CD4-positive, CD25-positive, alpha-beta regulatory T cell (primary cell): ENCODE results near the gene PRX. TPM values are rescaled to one million over a fixed set of nuclear protein-coding genes. Genes with fewer than 3 reads are reported as not detected.
"Not testable (repeated sequence)": the region's sequence is repeated elsewhere in the genome, so short reads cannot be mapped to it uniquely, and the experiment has no call there.

Experiments
- ATAC-seq, 2 donors: fragments of 150-1000 bp; cut with Tn5 transposase; one replicate each; pipeline ENCODE4 v1.10.0; 2021; ENCODE audit warnings: low read depth in 2 of 2, moderate number of reproducible peaks in 2 of 2, moderate library complexity in 1 of 2
- DNase-seq, 3 donors: peaks; one replicate each; pipeline versions ENCODE4 v3.0.0 to v3.0.0-alpha.2; 2012 to 2022; ENCODE audit warnings: mixed read lengths in 1 of 3
- H3K27ac ChIP-seq: one replicate; pipeline ENCODE4 v1.7.0; 2013; ENCODE audit warnings: mild to moderate bottlenecking, low read length; ENCODE audit not compliant: insufficient read depth, poor library complexity, severe bottlenecking
- H3K27me3 ChIP-seq: one replicate; pipeline ENCODE4 v1.7.0; 2013; ENCODE audit warnings: low read length; ENCODE audit not compliant: control insufficient read depth, insufficient read depth
- H3K36me3 ChIP-seq: one replicate; pipeline ENCODE4 v1.7.0; 2013; ENCODE audit warnings: mild to moderate bottlenecking, low read length, moderate library complexity; ENCODE audit not compliant: control insufficient read depth, insufficient read depth
- H3K4me1 ChIP-seq: 2 replicates; pipeline ENCODE4 v1.7.0; 2013; ENCODE audit warnings: mild to moderate bottlenecking, low read length; ENCODE audit not compliant: insufficient read depth, control insufficient read depth, poor library complexity, severe bottlenecking
- H3K4me3 ChIP-seq: one replicate; pipeline ENCODE4 v1.7.0; 2013; ENCODE audit warnings: low read depth, mild to moderate bottlenecking, low read length, moderate library complexity
- H3K9me3 ChIP-seq, 2 experiments: 1 replicate in 1 of 2; 2 replicates in 1 of 2; pipeline ENCODE4 v1.7.0; 2013; ENCODE audit warnings: low read length in 2 of 2, mild to moderate bottlenecking in 1 of 2, moderate library complexity in 1 of 2; ENCODE audit not compliant: control insufficient read depth in 2 of 2
- H3K27ac Mint-ChIP-seq, 3 donors: one replicate each; pipeline ENCODE4 v1.8.0; 2020 to 2022; ENCODE audit warnings: mild to moderate bottlenecking in 3 of 3, mixed read lengths in 3 of 3, moderate library complexity in 2 of 3
- H3K27me3 Mint-ChIP-seq: one replicate; pipeline ENCODE4 v1.8.0; 2022; ENCODE audit warnings: mild to moderate bottlenecking, mixed read lengths
- H3K36me3 Mint-ChIP-seq: one replicate; pipeline ENCODE4 v1.8.0; 2020; ENCODE audit warnings: mixed read lengths
- H3K4me1 Mint-ChIP-seq, 4 donors: one replicate each; pipeline ENCODE4 v1.8.0; 2020 to 2022; ENCODE audit warnings: mixed read lengths in 4 of 4, mild to moderate bottlenecking in 1 of 4
- H3K4me3 Mint-ChIP-seq, 4 donors: one replicate each; pipeline ENCODE4 v1.8.0; 2020 to 2022; ENCODE audit warnings: mild to moderate bottlenecking in 4 of 4, mixed read lengths in 4 of 4, moderate library complexity in 3 of 4
- H3K9me3 Mint-ChIP-seq, 7 donors: one replicate each; pipeline ENCODE4 v1.8.0; 2020 to 2022; ENCODE audit warnings: mixed read lengths in 7 of 7, mild to moderate bottlenecking in 3 of 7, moderate library complexity in 2 of 7
- polyA plus RNA-seq, 4 donors: library from polyadenylated mRNA; unstranded; fragments of 300-500 nt; fragmentation: Illumina TruSeq; gene quantifications; one replicate each; pipeline ENCODE4 v1.2.3, GENCODE V29; 2021
- total RNA-seq: library from RNA; stranded (reverse); gene quantifications from one replicate; pipeline ENCODE4 v1.2.3, GENCODE V29; 2022

PRX gene, protein sequence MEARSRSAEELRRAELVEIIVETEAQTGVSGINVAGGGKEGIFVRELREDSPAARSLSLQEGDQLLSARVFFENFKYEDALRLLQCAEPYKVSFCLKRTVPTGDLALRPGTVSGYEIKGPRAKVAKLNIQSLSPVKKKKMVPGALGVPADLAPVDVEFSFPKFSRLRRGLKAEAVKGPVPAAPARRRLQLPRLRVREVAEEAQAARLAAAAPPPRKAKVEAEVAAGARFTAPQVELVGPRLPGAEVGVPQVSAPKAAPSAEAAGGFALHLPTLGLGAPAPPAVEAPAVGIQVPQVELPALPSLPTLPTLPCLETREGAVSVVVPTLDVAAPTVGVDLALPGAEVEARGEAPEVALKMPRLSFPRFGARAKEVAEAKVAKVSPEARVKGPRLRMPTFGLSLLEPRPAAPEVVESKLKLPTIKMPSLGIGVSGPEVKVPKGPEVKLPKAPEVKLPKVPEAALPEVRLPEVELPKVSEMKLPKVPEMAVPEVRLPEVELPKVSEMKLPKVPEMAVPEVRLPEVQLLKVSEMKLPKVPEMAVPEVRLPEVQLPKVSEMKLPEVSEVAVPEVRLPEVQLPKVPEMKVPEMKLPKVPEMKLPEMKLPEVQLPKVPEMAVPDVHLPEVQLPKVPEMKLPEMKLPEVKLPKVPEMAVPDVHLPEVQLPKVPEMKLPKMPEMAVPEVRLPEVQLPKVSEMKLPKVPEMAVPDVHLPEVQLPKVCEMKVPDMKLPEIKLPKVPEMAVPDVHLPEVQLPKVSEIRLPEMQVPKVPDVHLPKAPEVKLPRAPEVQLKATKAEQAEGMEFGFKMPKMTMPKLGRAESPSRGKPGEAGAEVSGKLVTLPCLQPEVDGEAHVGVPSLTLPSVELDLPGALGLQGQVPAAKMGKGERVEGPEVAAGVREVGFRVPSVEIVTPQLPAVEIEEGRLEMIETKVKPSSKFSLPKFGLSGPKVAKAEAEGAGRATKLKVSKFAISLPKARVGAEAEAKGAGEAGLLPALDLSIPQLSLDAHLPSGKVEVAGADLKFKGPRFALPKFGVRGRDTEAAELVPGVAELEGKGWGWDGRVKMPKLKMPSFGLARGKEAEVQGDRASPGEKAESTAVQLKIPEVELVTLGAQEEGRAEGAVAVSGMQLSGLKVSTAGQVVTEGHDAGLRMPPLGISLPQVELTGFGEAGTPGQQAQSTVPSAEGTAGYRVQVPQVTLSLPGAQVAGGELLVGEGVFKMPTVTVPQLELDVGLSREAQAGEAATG (N-terminal part only)
- 1.3 TPM for total RNA-seq
- polyA plus RNA-seq: under 1 TPM in 3 of 4 donors, not detected in 1; 0.08 to 0.55 (median 0.22) TPM

DNA sequence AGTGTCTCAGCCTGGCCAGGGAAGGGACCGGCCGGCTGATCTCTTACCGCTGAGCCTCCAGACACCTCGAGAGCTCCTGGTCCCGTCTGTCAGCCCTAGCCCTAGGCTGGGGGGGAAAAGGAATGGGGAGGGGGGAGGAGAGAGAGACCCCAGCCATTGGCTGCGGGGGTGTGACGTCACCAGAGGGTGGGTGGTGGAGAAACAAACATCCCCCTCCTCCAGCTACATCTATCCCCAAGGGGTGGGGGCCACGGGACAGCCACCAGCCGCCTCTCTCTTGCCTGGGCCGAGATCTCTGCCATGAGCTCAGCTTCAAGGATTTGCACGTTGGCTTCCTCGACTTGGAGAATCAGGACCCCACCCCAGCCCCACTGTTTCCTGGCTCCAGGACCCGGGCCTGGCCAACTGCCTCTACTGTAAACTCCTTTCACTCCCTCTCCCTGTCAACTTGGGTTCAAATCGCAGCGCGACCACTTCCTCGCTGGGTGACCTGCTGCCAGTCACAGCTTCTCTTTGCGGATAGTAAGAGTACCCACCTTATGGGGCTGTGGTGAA lies at the start of gene PRX:
Gene PRX (minus strand): TSS at position 88 of the 555 bp plus-strand sequence. CDS start 5,446 bp downstream, outside the sequence.
- no peaks in the 10 kb centered on the region for H3K27me3 ChIP-seq
- no peak within 1 kb of the TSS for H3K27ac ChIP-seq
- H3K4me1 Mint-ChIP-seq: peaks cover 0 to 9% (median 7%) of the 10 kb centered on the region in 4 donors
- no peaks in the 10 kb centered on the region for H3K36me3 Mint-ChIP-seq
- H3K36me3 ChIP-seq: no peaks in the 10 kb centered on the region
- no peaks in the 10 kb centered on the region for H3K9me3 Mint-ChIP-seq
- H3K4me3 Mint-ChIP-seq: no peak within 1 kb of the TSS
- DNase-seq: no peak
- H3K4me3 ChIP-seq: no peak within 1 kb of the TSS
- no peak within 1 kb of the TSS for H3K27ac Mint-ChIP-seq
- no peaks in the 10 kb centered on the region for H3K4me1 ChIP-seq
- no peaks in the 10 kb centered on the region for H3K9me3 ChIP-seq
- ATAC-seq: no peak
- peaks cover 8% of the 10 kb centered on the region for H3K27me3 Mint-ChIP-seq

DNA sequence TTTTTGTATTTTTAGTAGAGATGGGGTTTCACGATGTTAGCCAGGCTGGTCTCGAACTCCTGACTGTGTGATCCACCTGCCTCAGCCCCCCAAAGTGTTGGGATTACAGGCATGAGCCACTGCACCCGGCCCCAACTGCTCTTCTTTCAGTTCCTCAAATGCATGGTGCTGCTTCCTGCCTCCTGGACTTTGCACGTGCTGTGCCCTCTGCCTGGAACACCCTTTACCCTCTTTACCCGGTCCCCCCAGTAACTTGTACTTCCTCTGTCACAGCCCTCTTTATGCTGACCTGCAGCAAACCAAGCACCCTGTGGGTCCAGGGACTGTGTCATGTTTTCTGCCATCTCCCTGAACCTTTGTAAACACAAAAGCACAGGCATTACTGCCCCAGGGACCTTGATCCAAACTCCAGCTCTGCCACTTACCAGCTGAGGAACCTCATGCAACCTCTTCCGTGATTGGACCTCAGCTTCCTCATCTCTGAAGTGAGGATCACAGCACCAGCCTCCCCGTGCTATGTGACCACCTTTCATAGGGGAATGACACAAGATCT lies 48.6 kb upstream of the PRX start:
- H3K36me3 ChIP-seq: no peaks in the 10 kb centered on the region
- no peak overlapping the region for H3K4me3 Mint-ChIP-seq
- H3K9me3 ChIP-seq: no peaks in the 10 kb centered on the region
- H3K4me1 Mint-ChIP-seq: peaks cover 0 to 25% (median 13%) of the 10 kb centered on the region in 4 donors
- H3K27ac Mint-ChIP-seq: no peak overlapping the region
- no peaks in the 10 kb centered on the region for H3K9me3 Mint-ChIP-seq
- H3K4me1 ChIP-seq: peaks cover 22% of the 10 kb centered on the region
- H3K27ac ChIP-seq: no peak overlapping the region
- no peaks in the 10 kb centered on the region for H3K27me3 ChIP-seq
- ATAC-seq (no peak), DNase-seq (no peak)
- no peaks in the 10 kb centered on the region for H3K36me3 Mint-ChIP-seq
- no peak overlapping the region for H3K4me3 ChIP-seq
- H3K27me3 Mint-ChIP-seq: peaks cover 6% of the 10 kb centered on the region

DNA sequence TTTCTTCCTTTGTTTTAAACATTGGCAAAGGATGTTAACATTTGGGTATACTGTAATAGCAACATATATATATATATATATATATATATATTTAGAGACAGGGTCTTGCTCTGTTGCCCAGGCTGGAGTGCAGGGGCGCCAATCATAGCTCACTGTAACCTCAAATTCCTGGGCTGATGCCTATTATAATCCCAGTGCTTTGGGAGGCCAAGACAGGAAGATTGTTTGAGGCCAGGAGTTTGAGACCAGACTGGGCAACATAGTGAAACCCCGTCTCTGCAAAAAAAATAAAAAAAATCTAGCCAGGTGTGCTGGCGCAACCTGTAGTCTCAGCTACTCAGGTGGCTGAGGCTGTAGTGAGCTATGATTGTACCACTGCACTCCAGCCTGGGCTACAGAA lies 47.0 kb upstream of the PRX start:
- Histone ChIP-seq H3K36me3 (no peaks in the 10 kb centered on the region), H3K27me3 (no peaks in the 10 kb centered on the region), H3K27ac (no peak overlapping the region), H3K4me1 (peaks cover 8% of the 10 kb centered on the region), H3K9me3 (no peaks in the 10 kb centered on the region), H3K4me3 (no peak overlapping the region)
- Mint-ChIP-seq H3K9me3 (no peaks in the 10 kb centered on the region), H3K27me3 (no peaks in the 10 kb centered on the region), H3K4me3 (no peak overlapping the region), H3K4me1 (peaks cover 0 to 13% (median 4%) of the 10 kb centered on the region in 4 donors), H3K36me3 (no peaks in the 10 kb centered on the region), H3K27ac (no peak overlapping the region)
- ATAC-seq: no peak
- no peak for DNase-seq

DNA sequence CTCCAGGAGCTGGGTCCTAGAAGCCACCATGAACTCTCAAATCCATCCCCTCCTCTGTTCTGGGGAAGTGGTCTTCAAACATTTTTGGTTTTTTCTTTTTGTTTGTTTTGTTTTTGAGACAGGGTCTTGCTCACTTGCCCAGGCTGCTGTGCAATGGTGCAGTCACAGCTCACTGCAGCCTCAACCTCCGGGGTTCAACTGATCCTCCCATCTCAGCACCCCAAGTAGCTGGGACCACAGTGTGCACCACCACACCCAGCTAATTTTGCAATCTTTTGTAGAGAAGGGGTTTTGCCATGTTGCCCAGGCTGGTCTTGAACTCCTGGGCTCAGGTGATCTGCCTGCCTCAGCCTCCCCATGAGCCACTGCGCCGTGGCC lies 45.4 kb upstream of the PRX start:
- Histone ChIP-seq H3K4me3 (no peak overlapping the region), H3K36me3 (no peaks in the 10 kb centered on the region), H3K27ac (no peak overlapping the region), H3K9me3 (no peaks in the 10 kb centered on the region), H3K27me3 (no peaks in the 10 kb centered on the region), H3K4me1 (no peaks in the 10 kb centered on the region)
- no peak for DNase-seq
- ATAC-seq: no peak
- H3K4me3 Mint-ChIP-seq: no peak overlapping the region
- no peaks in the 10 kb centered on the region for H3K27me3 Mint-ChIP-seq
- no peak overlapping the region for H3K27ac Mint-ChIP-seq
- H3K4me1 Mint-ChIP-seq: peaks cover 0 to 4% (median under 1%) of the 10 kb centered on the region in 4 donors
- H3K9me3 Mint-ChIP-seq: no peaks in the 10 kb centered on the region
- no peaks in the 10 kb centered on the region for H3K36me3 Mint-ChIP-seq

DNA sequence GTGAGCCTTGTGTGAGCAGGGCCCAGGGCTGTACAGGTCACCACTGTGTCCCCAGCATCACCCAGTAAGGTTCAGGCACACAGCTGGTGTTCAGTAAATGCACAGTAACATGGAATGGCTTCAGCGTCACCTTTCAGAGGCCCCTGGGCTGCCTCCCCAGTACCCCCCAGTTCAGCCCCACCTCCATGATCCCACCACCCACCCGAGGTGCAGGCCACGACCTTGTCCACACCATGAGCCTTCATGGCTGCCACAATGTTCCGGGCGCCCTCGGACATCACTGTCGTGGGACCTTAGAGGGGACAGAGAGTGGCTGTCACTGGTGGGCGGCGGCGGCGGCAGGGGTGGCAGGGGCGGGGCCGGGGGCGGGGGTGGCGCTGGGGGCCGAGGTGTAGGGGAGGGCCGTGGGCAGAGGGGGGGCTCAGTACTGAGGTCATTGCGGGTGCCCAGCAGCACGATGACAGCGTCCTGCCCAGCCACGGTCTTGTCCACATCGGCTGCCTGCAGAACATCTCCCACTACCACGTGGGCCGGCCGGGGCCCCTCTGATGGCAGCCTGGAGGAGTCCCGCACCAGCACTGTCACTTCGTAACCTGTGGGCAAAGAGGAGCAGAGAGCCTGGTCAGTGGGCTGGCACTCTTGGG lies 44.9 kb upstream of the PRX start:
- Mint-ChIP-seq H3K36me3 (no peaks in the 10 kb centered on the region), H3K4me1 (peaks cover 0 to 4% (median under 1%) of the 10 kb centered on the region in 4 donors), H3K4me3 (no peak overlapping the region), H3K27ac (no peak overlapping the region), H3K27me3 (no peaks in the 10 kb centered on the region), H3K9me3 (no peaks in the 10 kb centered on the region)
- H3K4me3 ChIP-seq: no peak overlapping the region
- H3K36me3 ChIP-seq: no peaks in the 10 kb centered on the region
- no peak for DNase-seq
- H3K4me1 ChIP-seq: no peaks in the 10 kb centered on the region
- ATAC-seq: no peak
- H3K27me3 ChIP-seq: no peaks in the 10 kb centered on the region
- no peak overlapping the region for H3K27ac ChIP-seq
- no peaks in the 10 kb centered on the region for H3K9me3 ChIP-seq

GRCh38 chr19:40457048-40457447 lies 43.9 kb upstream of the PRX start:
- H3K4me3 Mint-ChIP-seq: no peak overlapping the region
- H3K4me1 Mint-ChIP-seq: peaks cover 0 to 4% (median 0%) of the 10 kb centered on the region in 4 donors
- no peaks in the 10 kb centered on the region for H3K27me3 ChIP-seq
- H3K9me3 ChIP-seq: no peaks in the 10 kb centered on the region
- H3K36me3 ChIP-seq: no peaks in the 10 kb centered on the region
- ATAC-seq (no peak), DNase-seq (no peak)
- H3K4me1 ChIP-seq: no peaks in the 10 kb centered on the region
- no peak overlapping the region for H3K4me3 ChIP-seq
- no peaks in the 10 kb centered on the region for H3K9me3 Mint-ChIP-seq
- no peak overlapping the region for H3K27ac Mint-ChIP-seq
- H3K27ac ChIP-seq: no peak overlapping the region
- no peaks in the 10 kb centered on the region for H3K36me3 Mint-ChIP-seq
- H3K27me3 Mint-ChIP-seq: no peaks in the 10 kb centered on the region

- not testable (repeated sequence) for H3K27ac Mint-ChIP-seq, H3K27ac ChIP-seq, H3K4me1 Mint-ChIP-seq, DNase-seq, H3K9me3 ChIP-seq, H3K27me3 Mint-ChIP-seq, H3K4me3 Mint-ChIP-seq, H3K4me3 ChIP-seq, H3K9me3 Mint-ChIP-seq, H3K36me3 ChIP-seq, H3K4me1 ChIP-seq, H3K36me3 Mint-ChIP-seq, H3K27me3 ChIP-seq, ATAC-seq
These were observed 40.8 kb upstream of the PRX start for GRCh38 chr19:40453943-40454342.
